ENCODE results near the gene CDH4. TPM values are rescaled to one million over a fixed set of nuclear protein-coding genes. Genes with fewer than 3 reads are reported as not detected.

Gene CDH4
- total RNA-seq, 4 donors from 2014 or later = 0.71 to 4.2 (median 2.9) TPM

DNA sequence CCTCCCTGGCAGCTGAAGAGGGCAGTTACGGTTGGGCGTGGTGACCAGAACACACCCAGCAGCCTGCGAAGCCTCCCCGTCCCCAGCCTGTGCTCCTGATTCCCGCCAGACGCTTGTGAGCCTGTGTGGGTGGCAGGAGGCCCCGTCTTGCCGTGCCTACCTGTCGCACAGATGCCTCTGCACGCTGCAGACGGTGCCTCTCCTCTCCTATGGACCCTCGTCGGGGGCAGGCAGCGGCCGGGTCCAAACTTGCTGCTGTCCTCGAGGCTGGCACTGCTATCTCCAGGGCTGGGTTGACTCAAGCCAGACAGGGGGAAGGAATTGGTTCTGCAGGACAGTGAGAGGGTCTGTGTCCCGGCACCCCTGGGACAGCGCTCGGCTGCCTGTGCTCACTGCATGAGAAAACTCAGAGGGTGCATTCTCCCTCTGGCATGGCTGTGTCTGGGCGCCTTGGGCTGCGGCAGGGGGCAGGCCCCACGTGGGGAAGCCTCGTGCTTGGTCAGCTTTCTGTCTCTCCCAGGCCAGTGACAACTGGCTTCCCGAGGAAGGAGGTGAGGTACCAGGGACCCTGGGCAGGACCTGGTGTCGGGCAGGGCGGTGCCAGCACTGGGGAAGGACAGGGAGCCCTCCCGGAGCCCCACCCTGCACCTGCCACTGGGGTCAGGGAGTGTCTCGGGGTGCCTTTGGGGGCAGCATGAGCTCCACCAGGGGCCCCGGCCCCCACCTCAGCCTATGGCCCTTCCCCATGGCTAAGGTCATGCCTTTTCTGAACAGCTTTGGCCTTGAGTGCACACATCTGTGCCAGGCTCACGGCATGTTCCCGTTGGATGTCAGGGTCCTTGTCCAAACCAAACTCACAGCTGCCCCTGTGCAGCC, 686.1 kb downstream of the CDH4 start:
- intact Hi-C loops (cut with DNase I; ENCODE audit: low total_unique reads) = no loop called here
- WGBS, 2 donors = 71 to 75% methylated on average over 23 to 25 of the region's 31 CpGs
- no peak overlapping the region for H3K4me3 ChIP-seq (ENCODE audit: low read depth, poor library complexity, severe bottlenecking)
- no peak for DNase-seq (ENCODE audit: low spot score in 2 of 2)
- TF ChIP-seq, protein P1, sequence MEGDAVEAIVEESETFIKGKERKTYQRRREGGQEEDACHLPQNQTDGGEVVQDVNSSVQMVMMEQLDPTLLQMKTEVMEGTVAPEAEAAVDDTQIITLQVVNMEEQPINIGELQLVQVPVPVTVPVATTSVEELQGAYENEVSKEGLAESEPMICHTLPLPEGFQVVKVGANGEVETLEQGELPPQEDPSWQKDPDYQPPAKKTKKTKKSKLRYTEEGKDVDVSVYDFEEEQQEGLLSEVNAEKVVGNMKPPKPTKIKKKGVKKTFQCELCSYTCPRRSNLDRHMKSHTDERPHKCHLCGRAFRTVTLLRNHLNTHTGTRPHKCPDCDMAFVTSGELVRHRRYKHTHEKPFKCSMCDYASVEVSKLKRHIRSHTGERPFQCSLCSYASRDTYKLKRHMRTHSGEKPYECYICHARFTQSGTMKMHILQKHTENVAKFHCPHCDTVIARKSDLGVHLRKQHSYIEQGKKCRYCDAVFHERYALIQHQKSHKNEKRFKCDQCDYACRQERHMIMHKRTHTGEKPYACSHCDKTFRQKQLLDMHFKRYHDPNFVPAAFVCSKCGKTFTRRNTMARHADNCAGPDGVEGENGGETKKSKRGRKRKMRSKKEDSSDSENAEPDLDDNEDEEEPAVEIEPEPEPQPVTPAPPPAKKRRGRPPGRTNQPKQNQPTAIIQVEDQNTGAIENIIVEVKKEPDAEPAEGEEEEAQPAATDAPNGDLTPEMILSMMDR (IDR thresholded peaks at IDR 0.05) = no peak
- no peak for TF ChIP-seq POLR2A (IDR thresholded peaks at IDR 0.05)

DNA sequence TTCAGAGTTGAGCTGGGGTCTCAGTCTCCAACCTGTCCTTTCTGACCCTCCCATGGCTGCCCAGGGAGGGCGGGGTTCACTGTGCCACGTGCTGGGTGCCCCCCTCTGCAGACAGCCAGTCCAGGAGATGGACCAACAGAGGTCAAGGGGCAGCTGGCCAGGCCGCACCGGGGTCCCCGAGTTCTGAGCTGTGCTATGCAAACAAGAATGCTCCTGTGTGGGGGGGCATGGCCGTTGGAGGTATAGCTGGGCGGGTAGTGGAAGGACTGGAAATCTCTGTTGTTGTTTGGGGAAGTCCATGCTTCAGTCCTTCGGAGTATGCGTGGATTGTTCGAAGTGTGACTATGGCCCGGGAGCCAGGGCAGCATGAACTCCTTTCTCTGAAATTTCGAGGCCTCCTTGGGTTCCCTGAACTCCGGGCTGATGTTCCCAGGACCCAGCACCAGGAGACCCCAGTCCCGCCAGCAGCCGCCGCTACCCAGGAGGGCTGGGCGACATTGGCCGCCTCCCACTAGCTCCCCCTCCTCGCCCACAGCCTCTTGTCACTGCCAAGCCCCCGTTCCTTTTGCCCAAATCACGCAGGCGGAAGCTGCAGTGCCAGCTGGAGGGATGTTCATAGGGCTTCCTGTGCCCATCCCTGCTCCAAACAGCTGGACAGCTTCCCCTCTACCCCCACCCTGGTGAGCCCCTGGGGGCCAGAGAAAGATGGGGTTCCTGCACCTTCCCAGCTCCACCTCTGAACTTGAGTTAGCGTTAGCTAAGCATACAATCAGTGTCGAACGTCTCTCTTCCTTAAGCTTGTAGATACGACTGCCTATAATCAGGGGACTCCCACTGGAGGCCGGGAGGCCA, 687.0 kb downstream of the CDH4 start:
- TF ChIP-seq, protein P1 (IDR thresholded peaks at IDR 0.05) = no peak
- TF ChIP-seq POLR2A (IDR thresholded peaks at IDR 0.05) = no peak
- DNase-seq (ENCODE audit: low spot score in 2 of 2) = no peak
- no peak overlapping the region for H3K4me3 ChIP-seq (ENCODE audit: low read depth, poor library complexity, severe bottlenecking)
- 75 to 78% methylated on average over 27 of the region's 27 CpGs for WGBS, 2 donors
- intact Hi-C loops (cut with DNase I; ENCODE audit: low total_unique reads) = no loop called here

DNA sequence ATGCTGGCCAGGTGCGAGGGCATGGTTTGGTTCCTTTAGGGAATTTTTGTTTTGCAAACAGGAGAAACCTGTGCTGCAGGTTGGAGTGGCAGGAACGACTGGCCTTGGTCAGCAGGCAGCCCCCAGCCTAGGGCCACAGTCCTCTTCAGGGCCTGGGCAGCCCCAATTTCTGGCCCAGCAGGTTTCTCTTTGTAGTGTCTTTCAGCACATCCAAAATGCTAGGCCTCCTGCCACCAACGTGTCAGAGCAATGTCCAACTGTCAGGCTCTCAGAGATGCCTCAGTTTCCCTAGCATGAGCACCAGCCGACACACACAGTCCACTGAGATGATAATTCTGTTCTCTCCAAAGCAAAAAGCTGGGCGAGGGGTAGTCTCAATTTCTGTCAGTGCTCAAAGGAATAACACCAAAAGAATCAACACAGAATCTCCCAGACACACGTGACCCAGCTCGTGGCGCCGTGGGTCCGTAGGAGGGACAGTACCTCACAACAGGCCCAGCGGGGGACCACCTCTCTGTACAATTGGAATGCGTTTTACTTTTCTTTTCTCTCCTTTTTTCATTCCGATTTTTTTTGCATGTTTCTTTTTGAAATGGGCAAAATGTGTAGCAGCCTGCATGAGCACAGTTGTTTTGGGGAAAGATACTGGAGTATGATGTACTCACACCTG, 687.8 kb downstream of the CDH4 start:
- 74 to 77% methylated on average over 13 of the region's 13 CpGs for WGBS, 2 donors

DNA sequence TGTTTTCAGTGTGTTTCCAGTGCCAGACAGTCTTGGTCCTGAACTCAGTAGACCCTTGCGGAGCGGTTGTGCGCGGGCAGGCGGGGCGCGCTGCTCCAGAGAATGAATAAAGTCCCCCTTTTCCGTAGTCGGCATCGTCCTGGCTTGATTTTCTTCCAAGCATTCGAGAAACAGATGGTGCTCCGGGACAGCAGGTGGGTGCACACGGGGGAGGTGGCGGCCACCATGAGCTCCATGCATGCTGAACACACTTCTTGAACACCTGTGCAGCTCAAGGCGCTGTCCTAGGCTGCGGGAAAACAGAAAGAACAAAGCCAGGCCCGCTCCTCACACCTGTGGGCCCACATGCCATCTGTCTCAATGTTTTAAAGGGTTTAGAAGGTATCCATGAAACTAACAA, 688.4 kb downstream of the CDH4 start:
- TF ChIP-seq POLR2A (IDR thresholded peaks at IDR 0.05) = no peak
- TF ChIP-seq, protein P1 (IDR thresholded peaks at IDR 0.05) = no peak
- H3K4me3 ChIP-seq (ENCODE audit: low read depth, poor library complexity, severe bottlenecking) = no peak overlapping the region
- no peak for DNase-seq (ENCODE audit: low spot score in 2 of 2)
- WGBS, 2 donors = 70 to 78% methylated on average over 17 of the region's 17 CpGs
- intact Hi-C loops (cut with DNase I; ENCODE audit: low total_unique reads) = no loop called here

More for the DNA sequence above, 687.8 kb downstream of the CDH4 start:
- TF ChIP-seq, protein P1 (IDR thresholded peaks at IDR 0.05) = no peak
- no peak for TF ChIP-seq POLR2A (IDR thresholded peaks at IDR 0.05)
- DNase-seq (ENCODE audit: low spot score in 2 of 2) = no peak
- intact Hi-C loops (cut with DNase I; ENCODE audit: low total_unique reads) = no loop called here
- H3K4me3 ChIP-seq (ENCODE audit: low read depth, poor library complexity, severe bottlenecking) = no peak overlapping the region

DNA sequence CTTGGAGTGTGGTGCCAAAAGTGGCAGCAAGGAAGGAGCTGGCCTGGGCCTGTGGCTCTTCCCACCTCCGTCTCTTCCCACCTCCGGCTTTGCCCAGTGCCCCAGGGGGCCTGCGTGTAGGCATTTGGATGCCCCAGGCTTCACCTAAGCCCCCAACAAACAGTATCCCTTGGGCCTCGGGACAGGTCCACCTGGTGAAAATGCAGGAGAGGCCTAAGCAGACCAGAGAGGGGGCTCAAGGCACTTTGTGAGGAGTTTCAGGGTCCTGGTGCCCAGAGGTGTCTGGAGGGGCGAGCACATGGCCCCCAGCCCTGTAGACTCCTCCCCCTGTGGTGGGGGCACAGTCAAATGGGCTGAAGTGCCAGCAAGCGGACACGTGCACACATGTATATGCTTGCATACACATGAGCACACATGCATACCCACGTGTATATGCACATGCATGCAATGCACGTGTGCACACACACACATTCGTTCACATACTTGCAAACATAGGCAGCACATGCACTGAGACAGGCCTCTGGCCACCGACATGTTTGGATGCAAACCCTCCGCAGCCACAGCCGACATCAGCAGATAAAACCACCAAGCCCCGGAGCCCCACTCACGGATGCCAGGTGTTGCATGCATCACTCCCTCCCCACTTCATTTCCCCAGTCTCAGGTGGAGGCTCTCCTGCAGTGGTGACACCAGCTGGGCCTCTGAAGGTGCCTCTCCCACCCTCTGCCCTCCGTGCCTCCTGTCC, 689.1 kb downstream of the CDH4 start:
- TF ChIP-seq POLR2A (IDR thresholded peaks at IDR 0.05) = no peak
- TF ChIP-seq, protein P1 (IDR thresholded peaks at IDR 0.05) = no peak
- DNase-seq (ENCODE audit: low spot score in 2 of 2) = no peak
- intact Hi-C loops (cut with DNase I; ENCODE audit: low total_unique reads) = no loop called here
- 66 to 77% methylated on average over 14 to 15 of the region's 16 CpGs for WGBS, 2 donors
- H3K4me3 ChIP-seq (ENCODE audit: low read depth, poor library complexity, severe bottlenecking) = no peak overlapping the region
